Activated CD4-positive, alpha-beta T cell treated with anti-CD3 and anti-CD28 coated beads for 4 hours (primary cell): ENCODE measurements around the gene CCNB1.
"Not testable (repeated sequence)": the region's sequence is repeated elsewhere in the genome, so short reads cannot be mapped to it uniquely, and the experiment has no call there.

Experiments used
- DNase-seq, 2 donors: peaks; one replicate each; pipeline ENCODE4 v3.0.0-alpha.2; 2020

CCNB1 gene

DNA sequence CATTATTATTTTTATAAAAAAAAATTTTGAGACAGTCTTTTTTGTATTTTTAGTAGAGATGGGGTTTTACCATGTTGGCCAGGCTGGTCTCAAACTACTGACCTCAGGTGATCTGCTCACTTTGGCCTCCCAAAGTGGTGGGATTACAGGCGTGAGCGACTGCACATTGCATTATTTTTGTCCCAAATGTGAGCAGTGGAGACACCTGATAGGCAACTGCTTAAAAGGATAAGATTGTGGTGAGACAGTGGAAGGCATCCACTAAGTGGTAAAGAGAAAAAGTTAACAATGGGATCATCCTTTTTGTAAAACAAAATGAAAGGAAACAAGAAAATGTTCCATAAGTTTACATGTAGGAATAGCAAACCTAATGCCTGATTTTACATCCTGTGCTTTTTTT lies 20.4 kb downstream of the CCNB1 start:
- DNase-seq = no peak

DNA sequence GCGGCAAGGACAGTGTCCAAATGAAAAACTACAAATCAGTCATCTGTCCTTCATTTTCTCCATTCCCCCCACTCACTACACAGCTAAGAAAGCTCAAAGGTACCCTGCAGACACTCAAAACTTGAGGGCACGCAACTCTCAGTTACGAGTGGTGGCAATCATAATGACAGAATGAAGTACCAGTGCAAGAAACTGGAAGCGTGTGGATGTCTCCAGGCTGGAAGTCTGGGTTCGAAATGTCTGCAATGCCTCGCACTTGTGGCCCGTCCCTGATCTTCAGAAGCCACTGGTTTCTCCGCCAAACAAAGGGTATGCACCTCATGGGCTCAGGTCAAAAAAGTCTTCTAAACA lies 21.8 kb downstream of the CCNB1 start:
- DNase-seq = no peak

DNA sequence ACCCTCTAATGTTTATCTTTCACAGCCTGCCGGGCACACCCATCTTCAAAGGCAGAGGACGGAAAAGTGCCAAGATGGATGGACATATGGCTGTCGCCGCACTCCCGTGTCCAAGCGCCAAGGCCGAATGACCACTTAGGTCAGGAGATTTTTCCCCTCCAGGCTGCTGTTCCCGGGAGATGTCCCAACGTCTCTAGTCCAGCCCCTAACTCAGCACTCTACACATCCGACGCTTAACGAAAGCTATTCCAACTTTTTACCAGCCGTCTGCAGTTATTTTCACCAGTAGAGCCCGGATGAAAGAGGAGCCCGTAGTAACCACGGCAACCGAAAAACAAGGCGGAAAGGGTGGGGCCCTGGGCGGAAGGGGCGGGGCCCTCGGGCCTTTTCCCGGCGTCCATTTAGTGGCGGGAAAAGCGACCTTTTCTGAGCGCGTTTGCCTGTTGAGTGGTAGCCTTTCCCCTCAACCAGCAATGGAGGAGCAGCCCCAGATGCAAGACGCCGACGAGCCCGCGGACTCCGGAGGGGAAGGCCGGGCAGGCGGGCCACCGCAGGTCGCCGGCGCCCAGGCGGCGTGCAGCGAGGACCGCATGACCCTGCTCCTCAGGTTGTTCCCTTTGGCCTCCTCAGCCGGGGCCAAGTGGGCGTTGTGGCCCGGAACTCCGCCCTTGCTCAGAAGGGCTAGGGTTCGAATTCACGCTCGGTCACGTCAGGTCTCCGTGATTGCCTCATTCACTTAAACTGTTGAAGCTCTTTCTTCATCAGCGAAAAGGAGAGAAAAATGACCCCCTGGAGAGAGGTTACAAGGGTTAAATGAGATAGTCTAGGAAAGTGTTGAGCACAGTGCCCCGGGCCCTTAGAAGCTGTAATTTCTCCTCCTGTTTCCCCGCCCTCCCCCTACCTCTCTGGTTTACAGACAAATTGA lies 22.5 kb downstream of the CCNB1 start, which contains the start of gene CENPH:
TSS of gene CENPH (plus strand) at position 422 of the 925 bp plus-strand sequence. CDS start at position 474, 52 bp downstream.
- DNase-seq = peak; percentile 83 to 90

DNA sequence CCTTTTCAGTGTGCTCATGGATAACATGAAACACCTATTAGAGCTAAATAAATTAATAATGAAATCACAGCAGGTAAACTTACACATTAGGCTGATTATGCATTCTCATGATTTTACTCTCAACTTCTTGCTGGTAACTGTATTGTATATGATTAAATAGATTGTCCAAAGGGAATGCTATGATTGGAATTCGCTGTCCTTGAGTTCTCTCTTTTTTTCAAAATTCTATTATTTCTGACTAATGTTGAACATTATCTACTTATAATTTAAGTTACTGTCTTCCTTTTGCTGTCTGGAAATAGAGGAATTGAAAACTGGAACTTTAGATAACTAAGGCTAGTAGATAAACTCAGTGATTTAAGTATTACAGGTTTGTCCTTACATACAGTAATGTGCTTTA lies 35.5 kb downstream of the CCNB1 start:
- no peak for DNase-seq

DNA sequence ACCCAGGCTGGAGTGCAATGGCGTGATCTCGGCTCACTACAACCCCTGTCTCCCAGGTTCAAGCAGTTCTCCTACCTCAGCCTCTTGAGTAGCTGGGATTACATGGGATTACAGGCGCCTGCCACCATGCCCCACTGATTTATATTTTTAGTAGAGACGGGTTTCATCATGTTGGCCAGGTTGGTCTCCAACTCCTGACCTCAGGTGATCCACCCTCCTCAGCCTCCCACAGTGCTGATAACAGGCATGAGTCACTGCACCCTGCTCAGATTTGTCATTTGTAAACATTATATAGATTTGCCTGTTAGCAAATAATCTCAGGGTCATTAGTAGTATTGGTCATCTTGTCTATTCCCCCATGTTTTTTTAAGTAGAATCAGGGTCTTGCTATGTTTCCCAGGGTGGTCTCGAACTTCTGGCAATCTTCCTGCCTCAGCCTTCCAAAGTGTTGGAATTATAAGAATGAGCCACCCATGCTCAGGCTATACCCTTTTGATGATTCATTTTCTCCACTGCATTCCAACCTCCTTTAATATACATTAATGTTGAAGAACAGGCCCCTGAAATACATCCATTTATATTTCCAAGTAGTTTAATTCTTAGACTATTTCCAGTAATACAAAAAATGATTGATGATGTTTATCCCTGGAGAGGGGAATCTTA lies 39.7 kb downstream of the CCNB1 start:
- no peak for DNase-seq

DNA sequence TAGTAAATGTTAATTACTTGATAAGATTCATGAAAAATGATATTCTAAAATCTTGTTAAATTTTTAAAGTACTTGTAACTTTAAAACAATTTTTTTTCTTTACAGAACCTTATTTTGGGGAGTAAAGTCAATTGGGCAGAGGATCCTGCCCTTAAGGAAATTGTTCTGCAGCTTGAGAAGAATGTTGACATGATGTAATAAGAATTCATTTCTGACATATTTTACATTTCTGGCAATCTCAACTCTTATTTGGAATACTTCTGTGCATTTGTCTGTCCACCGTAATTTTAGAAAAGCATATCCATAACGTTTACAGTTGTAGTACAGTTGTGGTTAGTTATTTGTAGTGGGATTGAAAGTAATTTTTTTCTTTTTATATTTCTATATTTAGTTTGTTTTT lies 42.7 kb downstream of the CCNB1 start:
- DNase-seq = no peak

DNA sequence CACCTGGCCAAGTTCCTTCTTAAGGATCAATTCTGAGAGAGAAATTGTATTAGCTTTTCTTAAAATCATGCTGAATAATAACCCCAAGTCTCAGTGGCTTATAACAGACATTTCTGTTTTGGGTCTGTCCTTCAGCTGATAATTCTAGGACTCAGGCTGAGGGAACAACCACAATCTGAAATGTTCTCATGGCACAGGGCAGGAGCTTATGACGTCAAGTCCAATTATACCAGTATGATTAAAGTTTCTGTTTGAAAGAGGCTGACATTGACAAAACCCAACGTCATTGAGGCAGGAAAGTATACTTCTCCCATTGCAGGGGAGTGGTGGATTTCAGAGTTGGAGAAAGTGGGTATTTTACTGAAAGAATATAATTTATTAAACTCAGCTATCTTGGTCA lies 44.2 kb downstream of the CCNB1 start:
- no peak for DNase-seq

DNA sequence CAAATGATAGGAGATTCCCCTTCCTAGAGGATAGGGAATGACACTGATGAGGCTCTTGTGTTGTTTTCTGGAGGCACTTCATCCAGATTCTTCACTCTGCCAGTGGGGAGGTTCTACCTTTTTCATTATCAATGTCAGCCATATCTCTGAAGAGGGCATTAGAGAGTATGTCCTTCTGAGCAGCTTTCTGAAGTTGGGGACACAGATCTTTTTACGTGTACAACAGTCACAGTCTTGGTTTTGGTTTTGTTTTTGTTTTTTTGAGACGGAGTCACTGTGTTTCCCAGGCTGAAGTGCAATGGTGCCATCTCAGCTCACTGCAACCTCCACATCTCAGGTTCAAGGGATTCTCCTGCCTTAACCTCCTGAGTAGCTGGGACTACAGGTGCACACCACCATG lies 45.1 kb downstream of the CCNB1 start:
- no peak for DNase-seq

DNA sequence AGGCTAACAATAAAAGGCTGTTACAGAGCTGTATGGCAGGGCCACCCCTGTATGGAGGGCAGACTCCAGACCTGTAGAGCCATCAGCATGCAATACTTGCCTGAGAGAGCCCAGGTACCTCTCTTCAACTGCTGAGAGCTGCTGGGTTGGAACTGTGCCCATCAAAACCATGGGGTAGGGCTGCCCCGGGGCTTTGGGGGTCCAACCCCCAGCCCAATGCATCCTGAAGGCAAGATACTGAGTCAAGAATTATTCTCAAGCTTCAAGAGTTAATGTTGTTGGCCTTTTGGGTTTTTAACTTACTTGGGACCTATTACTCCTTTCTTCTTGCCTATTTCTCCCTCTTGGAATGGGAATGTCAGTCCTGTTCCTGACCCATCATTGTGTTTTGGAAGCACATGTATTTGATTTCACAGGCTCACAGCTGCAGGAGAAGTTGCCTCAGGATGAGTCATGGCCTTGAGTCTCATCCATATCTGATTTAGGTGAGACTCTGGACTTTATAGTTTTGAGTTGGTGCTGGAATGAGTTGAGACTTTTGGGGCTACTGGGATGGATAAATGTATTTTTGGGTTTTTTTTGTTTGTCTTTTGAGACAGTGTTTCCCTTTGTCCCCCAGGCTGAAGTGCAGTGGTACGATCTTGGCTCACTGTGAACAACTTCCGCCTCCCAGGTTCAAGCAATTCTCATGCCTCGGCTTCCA lies 46.7 kb downstream of the CCNB1 start:
- DNase-seq = no peak

DNA sequence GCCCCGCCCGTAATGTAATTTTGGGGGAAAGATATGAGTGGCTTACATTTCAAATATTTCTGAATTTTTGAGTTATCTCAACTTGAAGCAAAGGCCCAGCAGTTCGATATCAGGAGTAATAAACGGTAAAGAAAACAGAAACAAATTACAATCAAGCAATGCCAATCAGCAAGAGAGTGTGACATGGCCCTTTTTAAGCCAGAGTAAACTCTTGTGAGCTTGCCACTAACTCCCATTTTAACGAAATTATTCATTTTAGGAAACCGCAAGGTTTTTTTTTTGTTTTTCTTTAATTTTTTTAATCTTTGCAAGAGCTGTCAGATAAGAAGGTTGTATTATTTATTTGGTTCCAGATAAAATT lies 50.2 kb downstream of the CCNB1 start:
- no peak for DNase-seq

DNA sequence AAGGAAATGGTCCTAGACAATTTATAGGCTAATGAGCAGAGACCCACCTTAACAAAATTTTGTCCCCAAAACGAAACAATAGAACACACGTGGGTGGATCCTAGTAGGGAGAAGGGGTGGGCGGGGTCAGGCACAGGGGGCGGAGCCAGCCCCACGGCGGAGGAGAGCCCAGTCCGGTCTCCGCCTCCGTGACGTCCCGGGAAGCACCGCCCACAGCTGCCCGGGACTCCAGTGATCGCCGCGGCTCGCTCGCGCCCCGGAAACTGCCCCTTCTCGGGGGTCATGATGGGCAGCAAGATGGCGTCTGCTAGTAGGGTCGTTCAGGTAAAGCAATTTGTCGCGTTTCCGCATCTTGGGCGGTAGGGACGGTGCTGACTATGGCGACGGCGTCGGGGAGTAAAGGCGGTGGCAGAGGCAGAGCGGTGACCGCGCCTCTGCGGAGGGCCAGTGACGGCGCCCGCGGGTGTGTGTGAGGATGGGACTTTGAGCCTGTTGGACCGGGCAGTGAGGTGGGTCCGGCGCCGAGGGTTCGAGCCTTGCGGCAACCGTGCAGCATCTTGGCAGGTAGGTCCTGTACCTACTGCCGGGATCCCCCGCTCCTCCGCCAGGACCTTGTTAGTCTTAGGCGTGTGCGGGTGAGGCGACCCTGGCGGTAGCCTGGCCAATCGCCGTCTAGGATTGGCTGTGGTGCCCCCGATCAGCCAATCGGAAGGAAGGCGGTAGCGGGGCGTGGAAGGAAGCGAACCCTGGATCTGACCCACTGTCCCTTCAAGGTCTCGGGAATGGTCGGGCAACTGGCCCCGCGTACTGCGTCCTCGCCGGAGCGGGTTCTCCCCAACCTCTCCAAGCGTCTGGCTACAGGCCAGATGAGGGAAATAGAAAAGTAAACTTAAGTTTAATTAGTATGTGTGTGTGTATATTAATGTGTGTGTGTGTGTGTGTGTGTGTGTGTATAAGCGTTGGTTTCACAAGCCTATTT lies 50.9 kb downstream of the CCNB1 start:
- DNase-seq = peak; percentile 91 to 93

DNA sequence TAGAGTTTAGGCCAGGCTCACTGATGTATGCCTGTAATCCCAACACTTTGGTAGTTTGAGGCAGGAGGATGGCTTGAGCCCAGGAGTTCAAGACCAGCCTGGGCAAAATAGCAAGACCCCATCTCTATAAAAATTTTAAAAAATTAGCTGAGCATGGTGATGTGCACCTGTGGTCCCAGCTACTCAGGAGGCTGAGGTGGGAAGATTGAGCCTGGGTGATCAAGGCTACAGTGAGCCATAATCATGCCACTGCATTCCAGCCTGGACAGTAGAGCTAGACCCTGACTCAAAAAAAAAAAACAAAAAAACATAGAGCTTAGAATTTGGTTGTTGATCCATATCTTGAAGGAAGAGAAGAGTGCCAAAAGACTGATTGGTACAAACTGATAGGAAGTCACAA lies 53.0 kb downstream of the CCNB1 start:
- no peak for DNase-seq

DNA sequence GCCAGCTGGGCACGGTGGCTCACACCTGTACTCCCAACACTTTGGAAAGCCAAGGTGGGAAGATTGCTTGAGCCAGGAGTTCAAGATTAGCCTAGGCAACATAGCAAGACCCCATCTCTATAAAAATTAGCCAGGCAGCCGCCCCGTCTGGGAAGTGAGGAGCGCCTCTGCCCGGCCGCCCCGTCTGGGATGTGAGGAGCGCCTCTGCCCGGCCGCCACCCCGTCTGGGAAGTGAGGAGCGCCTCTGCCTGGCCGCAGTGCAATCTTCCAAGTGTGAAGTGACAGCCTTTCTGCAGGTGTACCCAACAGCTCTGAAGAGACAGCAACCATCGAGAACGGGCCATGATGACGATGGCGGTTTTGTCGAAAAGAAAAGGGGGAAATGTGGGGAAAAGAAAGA lies 53.4 kb downstream of the CCNB1 start:
- DNase-seq = not testable (repeated sequence)

DNA sequence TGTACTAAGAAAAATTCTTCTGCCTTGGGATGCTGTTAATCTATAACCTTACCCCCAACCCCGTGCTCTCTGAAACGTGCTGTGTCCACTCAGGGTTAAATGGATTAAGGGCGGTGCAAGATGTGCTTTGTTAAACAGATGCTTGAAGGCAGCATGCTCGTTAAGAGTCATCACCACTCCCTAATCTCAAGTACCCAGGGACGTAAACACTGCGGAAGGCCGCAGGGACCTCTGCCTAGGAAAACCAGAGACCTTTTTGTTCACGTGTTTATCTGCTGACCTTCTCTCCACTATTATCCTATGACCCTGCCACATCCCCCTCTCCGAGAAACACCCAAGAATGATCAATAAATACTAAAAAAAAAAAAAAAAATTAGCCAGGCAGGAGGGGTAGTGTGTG lies 53.9 kb downstream of the CCNB1 start:
- DNase-seq = not testable (repeated sequence)

DNA sequence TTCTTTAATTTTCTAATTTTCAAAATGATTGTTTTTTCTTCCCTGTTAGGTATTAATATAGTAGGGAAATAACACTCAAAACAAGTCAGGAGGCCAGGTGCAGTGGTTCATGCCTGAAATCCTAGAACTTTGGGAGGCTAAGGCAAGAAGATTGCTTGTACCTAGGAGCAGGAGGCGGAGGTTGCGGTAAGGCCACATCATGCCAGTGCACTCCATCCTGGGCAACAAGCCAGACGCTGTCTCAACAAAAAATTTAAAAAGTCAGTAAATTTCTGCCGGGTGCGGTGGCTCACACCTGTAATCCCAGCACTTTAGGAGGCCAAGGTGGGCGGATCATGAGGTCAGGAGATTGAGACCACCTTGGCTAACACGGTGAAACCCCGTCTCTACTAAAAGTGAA lies 57.6 kb downstream of the CCNB1 start:
- DNase-seq = no peak

DNA sequence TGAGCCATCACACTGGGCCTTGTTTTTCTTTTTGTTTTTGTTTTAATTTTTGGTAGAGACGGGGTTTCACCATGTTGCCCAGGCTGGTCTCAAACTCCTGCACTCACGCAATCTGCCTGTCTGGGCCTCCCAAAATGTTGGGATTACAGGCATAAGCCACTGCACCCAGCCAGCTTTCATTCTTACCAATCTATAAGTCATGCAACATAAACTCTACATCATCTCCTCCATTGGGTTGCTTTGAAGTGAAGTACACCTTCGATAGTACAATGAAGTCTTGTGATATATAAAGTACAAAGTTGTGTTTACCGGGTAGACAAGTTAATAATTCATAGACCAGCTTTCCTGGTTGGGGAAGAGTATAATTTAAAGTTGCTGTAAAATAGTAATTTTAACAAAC lies 58.9 kb downstream of the CCNB1 start:
- DNase-seq = no peak
